Measurements from ENCODE around the gene ARSI. TPM values are rescaled to one million over a fixed set of nuclear protein-coding genes. Genes with fewer than 3 reads are reported as not detected.
A peak's percentile ranks its signal among the peaks of the same experiment; 100 is the strongest.

ARSI gene
- total and polyA plus RNA-seq, 2 of the 13 experiments (the other 11 are each of a cell fraction or from before 2014, with no cell fraction given): 4.2 to 33.9 TPM

DNA sequence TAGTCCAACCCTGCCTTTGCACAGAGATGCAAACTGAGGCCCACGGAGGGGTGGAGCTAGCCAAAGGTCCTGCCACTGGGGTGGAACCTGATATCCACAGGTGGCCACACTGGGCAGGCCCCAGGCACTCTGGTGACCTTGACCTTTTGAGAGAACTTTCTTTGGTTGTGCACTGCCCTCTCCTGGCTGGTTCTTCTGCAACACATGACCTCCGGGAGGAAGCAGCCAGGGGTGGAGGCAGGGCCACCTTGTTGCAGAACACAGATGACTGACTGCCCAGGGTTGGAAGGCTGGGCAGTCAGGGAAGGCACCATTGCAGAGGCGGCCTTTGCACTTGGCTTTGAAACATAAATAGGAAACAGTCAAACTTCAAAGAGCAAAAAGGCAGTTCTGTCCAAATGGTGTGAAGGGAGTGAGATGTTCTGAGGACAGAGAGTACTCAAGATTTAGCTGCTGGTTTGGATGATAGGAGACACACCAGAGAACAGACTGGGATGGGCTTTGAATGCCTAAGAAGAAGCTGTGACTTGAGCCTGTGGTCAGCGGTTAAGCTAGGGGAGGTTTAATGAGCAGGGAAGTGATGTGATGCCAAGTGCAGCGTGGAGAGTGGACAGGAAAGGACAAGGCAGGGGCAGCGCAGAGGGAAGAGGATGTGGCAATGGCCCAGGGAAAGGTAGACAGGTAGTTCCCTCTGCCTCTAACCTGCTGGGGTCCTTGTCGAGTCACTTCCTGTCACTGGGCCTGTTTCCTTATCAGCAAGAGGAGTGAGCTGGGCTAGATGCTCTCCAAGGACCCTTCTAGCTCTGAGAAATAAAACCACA, 48.0 kb upstream of the ARSI start (continued):
- TF ChIP-seq, protein P1, sequence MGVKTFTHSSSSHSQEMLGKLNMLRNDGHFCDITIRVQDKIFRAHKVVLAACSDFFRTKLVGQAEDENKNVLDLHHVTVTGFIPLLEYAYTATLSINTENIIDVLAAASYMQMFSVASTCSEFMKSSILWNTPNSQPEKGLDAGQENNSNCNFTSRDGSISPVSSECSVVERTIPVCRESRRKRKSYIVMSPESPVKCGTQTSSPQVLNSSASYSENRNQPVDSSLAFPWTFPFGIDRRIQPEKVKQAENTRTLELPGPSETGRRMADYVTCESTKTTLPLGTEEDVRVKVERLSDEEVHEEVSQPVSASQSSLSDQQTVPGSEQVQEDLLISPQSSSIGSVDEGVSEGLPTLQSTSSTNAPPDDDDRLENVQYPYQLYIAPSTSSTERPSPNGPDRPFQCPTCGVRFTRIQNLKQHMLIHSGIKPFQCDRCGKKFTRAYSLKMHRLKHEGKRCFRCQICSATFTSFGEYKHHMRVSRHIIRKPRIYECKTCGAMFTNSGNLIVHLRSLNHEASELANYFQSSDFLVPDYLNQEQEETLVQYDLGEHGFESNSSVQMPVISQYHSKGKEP (CRISPR knock-in tag; IDR thresholded peaks at IDR 0.05): no peak
- TF ChIP-seq ELF3 (CRISPR knock-in tag; IDR thresholded peaks at IDR 0.05) (peak; percentile 90), KDM1A (CRISPR knock-in tag; IDR thresholded peaks at IDR 0.05) (0 out of 2 replicates have a peak, but pooled peaks have one; percentile 29), RFXAP (CRISPR knock-in tag; IDR thresholded peaks at IDR 0.05; ENCODE audit: borderline replicate concordance) (peak; percentile 77), TCF7L2 (IDR thresholded peaks at IDR 0.05; ENCODE audit: low read depth, low read length) (no peak), SMARCE1 (IDR thresholded peaks at IDR 0.05; ENCODE audit: borderline replicate concordance) (no peak), HCFC1 (IDR thresholded peaks at IDR 0.05; ENCODE audit: low read depth, low read length) (no peak), ZNF143 (CRISPR knock-in tag; IDR thresholded peaks at IDR 0.05) (no peak), SP1 (IDR thresholded peaks at IDR 0.05) (no peak), SP1 (CRISPR knock-in tag; IDR thresholded peaks at IDR 0.05) (peak; percentile 70; the same call in 1 of the 2 replicates), EED (CRISPR knock-in tag; IDR thresholded peaks at IDR 0.05) (no peak), CENPT (CRISPR knock-in tag; IDR thresholded peaks at IDR 0.05; ENCODE audit: low read depth) (no peak), GLI4 (CRISPR knock-in tag; IDR thresholded peaks at IDR 0.05; ENCODE audit: borderline replicate concordance) (no peak), ARNTL (CRISPR knock-in tag; IDR thresholded peaks at IDR 0.05) (peak; percentile 61; the same call in 1 of the 2 replicates), JARID2 (CRISPR knock-in tag; IDR thresholded peaks at IDR 0.05; ENCODE audit: insufficient replicate concordance) (peak; percentile 42), HMG20A (CRISPR knock-in tag; IDR thresholded peaks at IDR 0.05; ENCODE audit: borderline replicate concordance) (no peak; the same call in 1 of the 2 replicates), ZNF569 (CRISPR knock-in tag; IDR thresholded peaks at IDR 0.05; ENCODE audit: borderline replicate concordance) (no peak), NONO (IDR thresholded peaks at IDR 0.05) (no peak), NONO (CRISPR knock-in tag; conservative IDR thresholded peaks at IDR 0.05) (peak; percentile 83), ZBTB1 (CRISPR knock-in tag; IDR thresholded peaks at IDR 0.05; ENCODE audit: borderline replicate concordance) (no peak), ZNF33A (CRISPR knock-in tag; IDR thresholded peaks at IDR 0.05; ENCODE audit: borderline replicate concordance) (no peak)
- TF ChIP-seq, protein P2, sequence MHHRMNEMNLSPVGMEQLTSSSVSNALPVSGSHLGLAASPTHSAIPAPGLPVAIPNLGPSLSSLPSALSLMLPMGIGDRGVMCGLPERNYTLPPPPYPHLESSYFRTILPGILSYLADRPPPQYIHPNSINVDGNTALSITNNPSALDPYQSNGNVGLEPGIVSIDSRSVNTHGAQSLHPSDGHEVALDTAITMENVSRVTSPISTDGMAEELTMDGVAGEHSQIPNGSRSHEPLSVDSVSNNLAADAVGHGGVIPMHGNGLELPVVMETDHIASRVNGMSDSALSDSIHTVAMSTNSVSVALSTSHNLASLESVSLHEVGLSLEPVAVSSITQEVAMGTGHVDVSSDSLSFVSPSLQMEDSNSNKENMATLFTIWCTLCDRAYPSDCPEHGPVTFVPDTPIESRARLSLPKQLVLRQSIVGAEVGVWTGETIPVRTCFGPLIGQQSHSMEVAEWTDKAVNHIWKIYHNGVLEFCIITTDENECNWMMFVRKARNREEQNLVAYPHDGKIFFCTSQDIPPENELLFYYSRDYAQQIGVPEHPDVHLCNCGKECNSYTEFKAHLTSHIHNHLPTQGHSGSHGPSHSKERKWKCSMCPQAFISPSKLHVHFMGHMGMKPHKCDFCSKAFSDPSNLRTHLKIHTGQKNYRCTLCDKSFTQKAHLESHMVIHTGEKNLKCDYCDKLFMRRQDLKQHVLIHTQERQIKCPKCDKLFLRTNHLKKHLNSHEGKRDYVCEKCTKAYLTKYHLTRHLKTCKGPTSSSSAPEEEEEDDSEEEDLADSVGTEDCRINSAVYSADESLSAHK (CRISPR knock-in tag; IDR thresholded peaks at IDR 0.05; ENCODE audit: borderline replicate concordance): no peak
